GM12878 (cell line): ENCODE results near the gene B3GNT8. TPM values are rescaled to one million over a fixed set of nuclear protein-coding genes. Genes with fewer than 3 reads are reported as not detected.

Experiments used
- ATAC-seq: fragments of 200-7000 bp; cut with Tn5 transposase; 3 replicates; pipeline ENCODE4 v1.9.1; 2020; ENCODE audit warnings: mild to moderate bottlenecking, moderate library complexity
- BruUV-seq: library from RNA; stranded (reverse); fragments of 400-500 nt; replicated peaks from 2 replicates; lab custom pipeline; 2021; lab: Mats Ljungman, UMichigan
- CTCF ChIA-PET: fragments of 300-600 bp; sonication (Branson Sonifier 250); formaldehyde crosslinking; extraction: SDS; loops from one replicate; lab custom pipeline; 2021; ENCODE audit warnings: inconsistent platforms; lab: Yijun Ruan, JAX
- POLR2A ChIA-PET: fragments of 350-600 bp; formaldehyde crosslinking; extraction: SDS; loops from one replicate; lab custom pipeline; 2021; ENCODE audit warnings: inconsistent platforms; lab: Charles Lee
- RAD21 ChIA-PET: fragments of 300-600 bp; sonication (Branson Sonifier 250); formaldehyde crosslinking; loops from one replicate; lab custom pipeline; 2023; ENCODE audit warnings: antibody characterized with exemption; ENCODE audit not compliant: unreplicated experiment; lab: Charles Lee
- SMC1A ChIA-PET: fragments of 300-600 bp; sonication (Branson Sonifier 250); formaldehyde crosslinking; loops from one replicate; lab custom pipeline; 2023; ENCODE audit not compliant: unreplicated experiment, uncharacterized antibody; lab: Charles Lee
- DNase-seq: peaks from one replicate; pipeline ENCODE4 v3.0.0-alpha.2; 2011; ENCODE audit warnings: low read depth, low spot score
- FAIRE-seq: peaks from 3 replicates; lab custom pipeline; 2011; peaks lifted over from hg19 to GRCh38; lab: Jason Lieb, UNC
- H2AFZ ChIP-seq: 2 replicates; pipeline ENCODE4 v1.6.0; 2011; ENCODE audit warnings: low read depth, low read length, control low read depth; ENCODE audit not compliant: control insufficient read depth
- H3K27ac ChIP-seq: 2 replicates; pipeline ENCODE4 v1.5.1; 2011; ENCODE audit warnings: control low read depth; ENCODE audit not compliant: control insufficient read depth, insufficient read depth
- H3K27me3 ChIP-seq, 2 experiments: replicated peaks in 1 of 2; 2 replicates each; pipeline versions ENCODE4 v1.6.0 to v1.6.1; 2011; ENCODE audit warnings: low read length in 1 of 2; ENCODE audit not compliant: control insufficient read depth in 2 of 2, insufficient read depth in 2 of 2
- H3K36me3 ChIP-seq, 2 experiments: 2 replicates each; pipeline ENCODE4 v1.5.1; 2011; ENCODE audit warnings: low read length in 1 of 2; ENCODE audit not compliant: control insufficient read depth in 2 of 2, insufficient read depth in 2 of 2
- H3K4me1 ChIP-seq: 2 replicates; pipeline ENCODE4 v1.6.1; 2011; ENCODE audit warnings: mild to moderate bottlenecking, low read length, moderate library complexity, mixed read lengths; ENCODE audit not compliant: control insufficient read depth, insufficient read depth
- H3K4me2 ChIP-seq: 2 replicates; pipeline ENCODE4 v1.6.0; 2011; ENCODE audit warnings: control low read depth; ENCODE audit not compliant: control insufficient read depth, insufficient read depth
- H3K4me3 ChIP-seq: fragments of 200-600 bp; sonication (generic); 2 replicates; pipeline ENCODE4 v1.5.1; 2016
- H3K79me2 ChIP-seq: 2 replicates; pipeline ENCODE4 v1.6.0; 2011; ENCODE audit warnings: low read length; ENCODE audit not compliant: control insufficient read depth, insufficient read depth
- H3K9ac ChIP-seq: 2 replicates; pipeline ENCODE4 v1.8.0; 2011; ENCODE audit warnings: low read length, control low read depth, mixed read lengths; ENCODE audit not compliant: control insufficient read depth, insufficient read depth
- H3K9me3 ChIP-seq: replicated peaks from 3 replicates; pipeline ENCODE4 v1.5.1; 2011; ENCODE audit warnings: mild to moderate bottlenecking, low read length; ENCODE audit not compliant: control insufficient read depth, insufficient read depth
- H4K20me1 ChIP-seq: 2 replicates; pipeline ENCODE4 v1.6.0; 2011; ENCODE audit not compliant: control insufficient read depth, insufficient read depth
- ATF3 ChIP-seq: IDR thresholded peaks from 2 replicates; pipeline ENCODE4 v1.6.1; 2011; ENCODE audit warnings: low read depth, mild to moderate bottlenecking, low read length, moderate library complexity, borderline replicate concordance; ENCODE audit errors: extremely low read depth
- BCL11A ChIP-seq: IDR thresholded peaks from 2 replicates; pipeline ENCODE4 v1.6.1; 2011; ENCODE audit warnings: low read depth, low read length
- BMI1 ChIP-seq: fragments of 450-650 bp; IDR thresholded peaks from 2 replicates; pipeline ENCODE4 v1.6.1; 2016; ENCODE audit warnings: mild to moderate bottlenecking, moderate library complexity, borderline replicate concordance
- CBX5 ChIP-seq: sonication (generic); IDR thresholded peaks from 2 replicates; pipeline ENCODE4 v1.6.1; 2016; ENCODE audit warnings: low read depth, moderate library complexity, mild to moderate bottlenecking, inconsistent platforms
- DPF2 ChIP-seq: fragments of 450-650 bp; IDR thresholded peaks from 2 replicates; pipeline ENCODE4 v1.6.1; 2017; ENCODE audit warnings: mild to moderate bottlenecking
- EZH2 ChIP-seq: IDR thresholded peaks from 2 replicates; pipeline ENCODE4 v1.6.1; 2012; ENCODE audit warnings: low read depth, mild to moderate bottlenecking, control low read depth, inconsistent platforms, low read length, borderline replicate concordance; ENCODE audit not compliant: control insufficient read depth
- FOXK2 ChIP-seq: fragments of 450-650 bp; IDR thresholded peaks from 2 replicates; pipeline ENCODE4 v1.6.1; 2017; ENCODE audit warnings: mild to moderate bottlenecking, moderate library complexity
- KAT2A ChIP-seq: conservative IDR thresholded peaks from 2 replicates; pipeline ENCODE4 v1.6.1; 2011; ENCODE audit warnings: low read depth, low read length; ENCODE audit not compliant: control insufficient read depth
- POLR2A ChIP-seq: IDR thresholded peaks from 2 replicates; pipeline ENCODE4 v1.6.1; 2011; ENCODE audit warnings: low read depth, mild to moderate bottlenecking, low read length
- POLR2AphosphoS5 ChIP-seq: IDR thresholded peaks from 2 replicates; pipeline ENCODE4 v1.6.1; 2011; ENCODE audit warnings: mild to moderate bottlenecking, low read length, inconsistent platforms
- RUNX3 ChIP-seq: IDR thresholded peaks from 2 replicates; pipeline ENCODE4 v1.6.1; 2012; ENCODE audit warnings: low read length, inconsistent platforms
- SIX5 ChIP-seq: IDR thresholded peaks from 2 replicates; pipeline ENCODE4 v1.6.1; 2011; ENCODE audit warnings: mild to moderate bottlenecking, low read depth, low read length, moderate library complexity; ENCODE audit not compliant: severe bottlenecking
- SKIL ChIP-seq: fragments of 450-650 bp; IDR thresholded peaks from 2 replicates; pipeline ENCODE4 v1.6.1; 2017; ENCODE audit warnings: mild to moderate bottlenecking, low read depth, inconsistent platforms; ENCODE audit not compliant: poor library complexity, severe bottlenecking
- SMC3 ChIP-seq: IDR thresholded peaks from 2 replicates; pipeline ENCODE4 v1.6.1; 2011; ENCODE audit warnings: low read length, improper control_type of control experiment, borderline replicate concordance
- SUZ12 ChIP-seq: fragments of 200-600 bp; sonication (generic); IDR thresholded peaks from one replicate; pipeline ENCODE4 v1.6.1; 2018; ENCODE audit warnings: antibody characterized with exemption, mild to moderate bottlenecking; ENCODE audit not compliant: unreplicated experiment
- YY1 ChIP-seq: IDR thresholded peaks from 2 replicates; pipeline ENCODE4 v1.6.1; 2011; ENCODE audit warnings: low read depth, mild to moderate bottlenecking, low read length
- ZBTB4 ChIP-seq: fragments of 450-650 bp; formaldehyde crosslinking; IDR thresholded peaks from 2 replicates; pipeline ENCODE4 v1.4.0; 2022; ENCODE audit warnings: mild to moderate bottlenecking, moderate library complexity
- ZNF622 ChIP-seq: fragments of 450-650 bp; IDR thresholded peaks from 2 replicates; pipeline ENCODE4 v1.6.1; 2017; ENCODE audit warnings: mild to moderate bottlenecking, inconsistent platforms
- WGBS: methylation state at CpG from one replicate; pipeline ENCODE4 v1.1.6; 2016; ENCODE audit warnings: low lambda C conversion rate; ENCODE audit not compliant: insufficient replicate concordance, insufficient coverage; ENCODE audit errors: missing lambda C conversion rate; 5-methylcytosine and 5-hydroxymethylcytosine counted together
- in situ Hi-C: fragments of 300-500 bp; cut with MboI; formaldehyde crosslinking; loops from 9 replicates; pipeline ENCODE4 v1.14.3; 2018; ENCODE audit warnings: mixed read lengths
- intact Hi-C: fragments of 100-400 bp; cut with micrococcal nuclease; formaldehyde crosslinking; loops from one replicate; pipeline ENCODE4 v1.14.2; 2022; ENCODE audit not compliant: unreplicated experiment
- polyA plus RNA-seq, 11 experiments: library from polyadenylated mRNA; depleted of rRNA in 4 of 11; unstranded in 6 of 11; stranded (reverse) in 5 of 11; fragments of >200 nt; fragmentation: Nextera tagmentation in 4 of 11; fragmentation: Illumina TruSeq in 1 of 11; extraction: Ambion mirVana in 4 of 11; extraction: Trizol in 1 of 11; gene quantifications; 1 replicate in 1 of 11; 2 replicates in 10 of 11; pipeline versions ENCODE4 v1.2.1 to v1.2.3, GENCODE V29; 2011 to 2016; ENCODE audit warnings: inconsistent platforms in 2 of 11, missing spikeins in 2 of 11, low read depth in 1 of 11
- total RNA-seq, 4 experiments: library from RNA; depleted of rRNA in 3 of 4; stranded (reverse); fragments of >200 nt in 3 of 4; fragmentation: Illumina TruSeq in 1 of 4; extraction: Trizol in 1 of 4; gene quantifications; 2 replicates each; pipeline versions ENCODE4 v1.2.1 to v1.2.3, GENCODE V29; 2013 to 2021

Gene B3GNT8
- total and polyA plus RNA-seq, 10 of the 15 experiments (the other 5 are each of a cell fraction or from before 2014, with no cell fraction given) = 0.06 to 1.2 (median 0.31) TPM; not detected in 4

GRCh38 chr19:41420101-41420880, 6.9 kb downstream of the B3GNT8 start (continued):
- TF ChIP-seq SKIL (no peak), ATF3 (no peak)

GRCh38 chr19:41416194-41416674, 10.9 kb downstream of the B3GNT8 start:
- in situ Hi-C loops (no loop called here), intact Hi-C loops (no loop called here)
- H3K79me2 ChIP-seq = no peaks in the 10 kb centered on the region
- H3K27ac ChIP-seq = no peak overlapping the region
- RAD21 ChIA-PET = no interaction called here
- no peaks in the 10 kb centered on the region for H3K27me3 ChIP-seq
- SMC1A ChIA-PET = no interaction called here
- no peak overlapping the region for H3K9ac ChIP-seq
- H3K4me2 ChIP-seq = no peak overlapping the region
- H3K4me3 ChIP-seq = no peak overlapping the region
- H3K36me3 ChIP-seq = peaks cover 7 to 13% of the 10 kb centered on the region in 2 experiments
- POLR2A ChIA-PET = no interaction called here
- H3K4me1 ChIP-seq = no peaks in the 10 kb centered on the region
- CTCF ChIA-PET = no interaction called here
- H2AFZ ChIP-seq = no peak overlapping the region
- DNase-seq (no peak), FAIRE-seq (no peak), ATAC-seq (no peak)
- no peaks in the 10 kb centered on the region for H3K9me3 ChIP-seq
- 95% methylated on average over 12 of the region's 12 CpGs for WGBS
- BruUV-seq = no TSS peak
- H4K20me1 ChIP-seq = no peaks in the 10 kb centered on the region
- no peak for TF ChIP-seq BMI1
- no peak for TF ChIP-seq SUZ12
- no peak for TF ChIP-seq POLR2AphosphoS5
- no peak for TF ChIP-seq DPF2
- no peak for TF ChIP-seq EZH2
- no peak for TF ChIP-seq ZBTB4 (CRISPR knock-in tag)
- TF ChIP-seq CBX5 = no peak
- TF ChIP-seq FOXK2 = no peak
- no peak for TF ChIP-seq KAT2A
- TF ChIP-seq YY1 = no peak
- no peak for TF ChIP-seq SMC3
- no peak for TF ChIP-seq ZNF622
- TF ChIP-seq SIX5 = no peak
- no peak for TF ChIP-seq POLR2A
- no peak for TF ChIP-seq RUNX3
- TF ChIP-seq BCL11A = no peak
